Keratinocyte (primary cell): Measurements from ENCODE around the gene GSTA1. TPM values are rescaled to one million over a fixed set of nuclear protein-coding genes. Genes with fewer than 3 reads are reported as not detected.
"Not testable (repeated sequence)": the region's sequence is repeated elsewhere in the genome, so short reads cannot be mapped to it uniquely, and the experiment has no call there.

ENCODE experiments used
- DNase-seq: peaks from one replicate; pipeline ENCODE4 v3.0.0-alpha.2; 2011; ENCODE audit warnings: low read depth, missing footprints, low spot score
- FAIRE-seq: peaks from 2 replicates; lab custom pipeline; 2011; peaks lifted over from hg19 to GRCh38; lab: Jason Lieb, UNC
- H2AFZ ChIP-seq: 2 replicates; pipeline ENCODE4 v1.6.0; 2012; ENCODE audit warnings: low read length, control low read depth, inconsistent platforms; ENCODE audit not compliant: control insufficient read depth
- H3K27ac ChIP-seq: 2 replicates; pipeline ENCODE4 v1.5.1; 2011; ENCODE audit warnings: low read length; ENCODE audit not compliant: control insufficient read depth, insufficient read depth
- H3K27me3 ChIP-seq: 3 replicates; pipeline ENCODE4 v1.6.0; 2011; ENCODE audit warnings: low read length; ENCODE audit not compliant: control insufficient read depth, insufficient read depth; ENCODE audit errors: extremely low read depth
- H3K36me3 ChIP-seq, 2 experiments: 2 replicates in 1 of 2; 3 replicates in 1 of 2; pipeline ENCODE4 v1.5.1; 2011; ENCODE audit warnings: low read length in 2 of 2, mild to moderate bottlenecking in 1 of 2; ENCODE audit not compliant: control insufficient read depth in 2 of 2, insufficient read depth in 2 of 2; ENCODE audit errors: extremely low read depth in 1 of 2
- H3K4me1 ChIP-seq: 3 replicates; pipeline ENCODE4 v1.5.1; 2011; ENCODE audit warnings: low read length; ENCODE audit not compliant: control insufficient read depth, insufficient read depth; ENCODE audit errors: extremely low read depth
- H3K4me2 ChIP-seq: 3 replicates; pipeline ENCODE4 v1.6.0; 2011; ENCODE audit warnings: low read depth, low read length; ENCODE audit not compliant: control insufficient read depth, insufficient read depth; ENCODE audit errors: extremely low read depth
- H3K4me3 ChIP-seq, 3 experiments: fragments of 200-600 bp in 1 of 3; sonication (generic) in 1 of 3; 2 replicates in 2 of 3; 3 replicates in 1 of 3; pipeline ENCODE4 v1.5.1; 2011 to 2016; ENCODE audit warnings: low read length in 3 of 3, mild to moderate bottlenecking in 3 of 3, control low read depth in 2 of 3, inconsistent platforms in 1 of 3, low read depth in 1 of 3, mixed read lengths in 1 of 3, mixed run types in 1 of 3, moderate library complexity in 1 of 3; ENCODE audit not compliant: control insufficient read depth in 2 of 3, insufficient read depth in 2 of 3; ENCODE audit errors: extremely low read depth in 1 of 3
- H3K79me2 ChIP-seq: 2 replicates; pipeline ENCODE4 v1.6.0; 2012; ENCODE audit warnings: low read length; ENCODE audit not compliant: control insufficient read depth, insufficient read depth
- H3K9ac ChIP-seq: 3 replicates; pipeline ENCODE4 v1.6.0; 2011; ENCODE audit warnings: low read length; ENCODE audit not compliant: control insufficient read depth, insufficient read depth; ENCODE audit errors: extremely low read depth
- H3K9me1 ChIP-seq: 3 replicates; pipeline ENCODE4 v1.6.0; 2011; ENCODE audit warnings: low read length; ENCODE audit not compliant: control insufficient read depth, insufficient read depth; ENCODE audit errors: extremely low read depth
- H3K9me3 ChIP-seq: 2 replicates; pipeline ENCODE4 v1.5.1; 2012; ENCODE audit warnings: low read depth, low read length; ENCODE audit not compliant: control insufficient read depth
- H4K20me1 ChIP-seq: 3 replicates; pipeline ENCODE4 v1.6.0; 2011; ENCODE audit warnings: low read length; ENCODE audit not compliant: control insufficient read depth, insufficient read depth; ENCODE audit errors: extremely low read depth
- EZH2 ChIP-seq: IDR thresholded peaks from one replicate; pipeline ENCODE4 v1.6.1; 2012; ENCODE audit warnings: inconsistent platforms, mild to moderate bottlenecking, low read length, moderate library complexity
- dilution Hi-C: fragments of 300-500 bp; cut with MboI; formaldehyde crosslinking; loops from one replicate; pipeline ENCODE4 v1.7.0; 2020; ENCODE audit warnings: low sequenced_read_pairs; ENCODE audit not compliant: extremely low pct_ligation_motif_present
- polyA plus RNA-seq, 5 experiments: library from polyadenylated mRNA; depleted of rRNA in 3 of 5; stranded (reverse) in 3 of 5; stranded (forward) in 1 of 5; unstranded in 1 of 5; fragments of >200 nt; gene quantifications; 1 replicate in 1 of 5; 2 replicates in 3 of 5; 3 replicates in 1 of 5; pipeline versions ENCODE4 v1.2.1 to v1.2.3, GENCODE V29; 2011 to 2012; ENCODE audit warnings: missing spikeins in 2 of 5, low read depth in 1 of 5, low replicate concordance in 1 of 5
- TF ChIP-seq, protein P1 (sequence below), 3 experiments: IDR thresholded peaks in 1 of 3; conservative IDR thresholded peaks in 1 of 3; optimal IDR thresholded peaks in 1 of 3; 2 replicates in 2 of 3; 3 replicates in 1 of 3; pipeline versions ENCODE3 to v1.5.1; 2011; ENCODE audit warnings: low read length in 3 of 3, mild to moderate bottlenecking in 3 of 3, moderate library complexity in 2 of 3, control low read depth in 1 of 3, inconsistent platforms in 1 of 3; ENCODE audit not compliant: insufficient read depth in 2 of 3; ENCODE audit errors: extremely low read depth in 1 of 3

GSTA1 gene
- polyA plus RNA-seq, 1 donor (not counting 4 experiments of a cell fraction or from before 2014, with no cell fraction given): not detected

DNA sequence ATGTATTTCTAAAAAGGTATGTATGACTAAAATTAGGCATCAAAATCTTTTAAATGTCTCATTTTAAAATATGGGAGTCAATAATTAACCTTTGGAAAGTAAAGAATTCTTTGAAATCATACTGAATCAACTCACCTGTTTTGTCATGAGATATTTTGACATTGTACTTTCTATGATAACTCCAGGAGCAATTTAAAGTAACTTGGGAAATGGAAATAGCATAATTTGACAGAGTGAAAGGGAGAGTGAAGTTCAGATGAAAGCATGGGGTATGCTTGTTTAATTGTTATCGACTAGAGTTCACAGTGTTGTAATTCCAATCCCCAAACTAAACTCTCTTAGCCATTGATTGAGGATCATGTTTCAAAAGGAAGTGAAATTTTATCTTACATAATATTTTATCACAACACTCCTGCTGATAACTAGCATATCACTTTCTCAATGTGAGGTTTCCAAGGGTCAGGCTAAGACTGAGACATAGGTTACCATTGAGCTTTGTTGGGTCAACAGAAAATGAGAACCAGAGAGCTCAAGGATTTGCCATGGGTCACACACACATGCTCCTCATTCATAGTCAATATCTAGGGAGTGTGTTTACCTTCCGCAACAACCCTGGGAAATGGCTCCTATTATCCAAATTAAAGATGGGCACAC lies 2.3 kb downstream of the GSTA1 start:
- H3K9me3 ChIP-seq: no peaks in the 10 kb centered on the region
- H4K20me1 ChIP-seq: no peaks in the 10 kb centered on the region
- H3K27ac ChIP-seq: no peak overlapping the region
- H3K9ac ChIP-seq: no peak overlapping the region
- no peaks in the 10 kb centered on the region for H3K4me1 ChIP-seq
- FAIRE-seq (no peak), DNase-seq (no peak)
- no peaks in the 10 kb centered on the region for H3K36me3 ChIP-seq
- no peaks in the 10 kb centered on the region for H3K79me2 ChIP-seq
- no peak overlapping the region for H3K4me3 ChIP-seq
- dilution Hi-C loops: no loop called here
- H2AFZ ChIP-seq: no peak overlapping the region
- H3K9me1 ChIP-seq: no peaks in the 10 kb centered on the region
- no peak overlapping the region for H3K4me2 ChIP-seq
- peaks cover 4% of the 10 kb centered on the region for H3K27me3 ChIP-seq
- TF ChIP-seq, protein P1, sequence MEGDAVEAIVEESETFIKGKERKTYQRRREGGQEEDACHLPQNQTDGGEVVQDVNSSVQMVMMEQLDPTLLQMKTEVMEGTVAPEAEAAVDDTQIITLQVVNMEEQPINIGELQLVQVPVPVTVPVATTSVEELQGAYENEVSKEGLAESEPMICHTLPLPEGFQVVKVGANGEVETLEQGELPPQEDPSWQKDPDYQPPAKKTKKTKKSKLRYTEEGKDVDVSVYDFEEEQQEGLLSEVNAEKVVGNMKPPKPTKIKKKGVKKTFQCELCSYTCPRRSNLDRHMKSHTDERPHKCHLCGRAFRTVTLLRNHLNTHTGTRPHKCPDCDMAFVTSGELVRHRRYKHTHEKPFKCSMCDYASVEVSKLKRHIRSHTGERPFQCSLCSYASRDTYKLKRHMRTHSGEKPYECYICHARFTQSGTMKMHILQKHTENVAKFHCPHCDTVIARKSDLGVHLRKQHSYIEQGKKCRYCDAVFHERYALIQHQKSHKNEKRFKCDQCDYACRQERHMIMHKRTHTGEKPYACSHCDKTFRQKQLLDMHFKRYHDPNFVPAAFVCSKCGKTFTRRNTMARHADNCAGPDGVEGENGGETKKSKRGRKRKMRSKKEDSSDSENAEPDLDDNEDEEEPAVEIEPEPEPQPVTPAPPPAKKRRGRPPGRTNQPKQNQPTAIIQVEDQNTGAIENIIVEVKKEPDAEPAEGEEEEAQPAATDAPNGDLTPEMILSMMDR (optimal IDR thresholded peaks at IDR 0.05 in 1 of 3, IDR thresholded peaks at IDR 0.05 in 1 of 3, conservative IDR thresholded peaks at IDR 0.05 in 1 of 3; ENCODE audit: extremely low read depth in 1 of 3, insufficient read depth in 2 of 3, low read length in 3 of 3): no peak
- TF ChIP-seq EZH2: no peak

DNA sequence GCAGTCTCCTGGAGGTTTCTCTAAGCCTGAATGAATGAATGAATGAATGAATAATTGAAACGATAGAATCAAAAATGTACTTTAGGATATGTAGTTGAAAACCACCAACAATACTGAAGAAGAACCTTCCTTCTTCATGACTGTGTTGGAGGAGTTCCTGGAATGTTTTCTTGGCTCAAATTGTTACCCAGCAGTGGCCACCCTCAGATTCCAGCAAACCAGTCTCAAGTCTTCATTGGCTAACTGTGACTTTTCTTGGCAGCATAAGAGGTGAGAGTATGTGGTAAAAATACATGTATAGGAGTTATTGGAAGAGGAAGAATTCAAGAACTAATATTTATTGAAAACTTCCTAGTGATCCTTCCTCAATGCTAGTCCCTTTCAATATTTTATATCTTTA lies 4.3 kb downstream of the GSTA1 start:
- DNase-seq, H3K4me1 ChIP-seq, H3K9ac ChIP-seq, H2AFZ ChIP-seq, H3K79me2 ChIP-seq, dilution Hi-C loops, H3K36me3 ChIP-seq, H3K9me3 ChIP-seq, H4K20me1 ChIP-seq, FAIRE-seq, H3K27me3 ChIP-seq, H3K4me3 ChIP-seq, H3K9me1 ChIP-seq, H3K27ac ChIP-seq, H3K4me2 ChIP-seq: not testable (repeated sequence)

DNA sequence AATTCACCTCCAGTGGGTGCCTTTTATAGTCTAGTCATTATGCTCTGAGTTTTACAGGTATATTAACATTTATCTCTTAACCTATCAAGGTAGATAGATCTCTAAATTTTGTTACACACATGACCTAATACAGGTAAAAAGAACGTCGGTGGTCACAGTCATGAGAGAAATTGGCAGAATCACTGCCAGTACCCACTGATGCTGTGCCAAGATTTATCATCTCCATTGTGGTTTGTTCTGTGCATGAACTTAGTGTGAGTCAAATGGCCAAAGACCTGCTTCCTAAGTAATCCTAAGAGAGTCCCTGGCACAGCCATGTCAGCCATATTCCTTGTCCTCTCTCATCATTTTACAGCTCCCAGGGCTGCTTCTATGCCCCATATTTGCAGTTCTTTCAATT lies 9.2 kb downstream of the GSTA1 start:
- H3K27ac ChIP-seq, H3K4me3 ChIP-seq, H3K9me1 ChIP-seq, H3K4me1 ChIP-seq, H3K9me3 ChIP-seq, FAIRE-seq, H2AFZ ChIP-seq, H3K79me2 ChIP-seq, H3K36me3 ChIP-seq, DNase-seq, H4K20me1 ChIP-seq, H3K9ac ChIP-seq, H3K4me2 ChIP-seq, dilution Hi-C loops, H3K27me3 ChIP-seq: not testable (repeated sequence)
